AML-193 (cell line): ENCODE results near the gene NRXN3.

Source experiments
- DNase-seq, 2 experiments: peaks; one replicate each; lab custom pipeline; 2025; lab: John Stamatoyannopoulos, UW

NRXN3 gene

GRCh38 chr14:79467835-79468234, 1297.7 kb downstream of the NRXN3 start:
- DNase-seq, result no peak

- no peak for DNase-seq
Measured at GRCh38 chr14:79468486-79468885, 1298.3 kb downstream of the NRXN3 start.

DNA sequence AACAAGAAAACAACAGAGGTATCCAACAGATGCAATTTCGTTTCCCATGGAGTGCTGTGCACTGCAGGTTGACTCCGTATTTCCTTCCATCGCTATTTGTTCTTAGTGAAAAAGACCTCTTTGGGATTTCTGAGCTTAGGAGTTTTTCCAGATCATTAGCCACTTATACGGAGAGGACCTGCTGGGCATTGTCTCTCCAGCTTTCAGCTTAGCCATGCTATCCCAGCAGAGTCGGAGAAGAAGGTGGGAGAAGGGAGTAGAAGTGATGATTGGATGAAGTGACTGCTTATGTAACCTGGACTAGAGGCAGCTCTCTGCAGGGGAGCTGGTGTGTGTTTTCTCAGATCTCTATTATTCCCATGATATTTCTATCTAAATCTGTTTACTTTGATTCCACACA, 1303.5 kb downstream of the NRXN3 start:
- no peak for DNase-seq

- DNase-seq, result no peak
Measured at GRCh38 chr14:79475887-79476532, 1305.8 kb downstream of the NRXN3 start.

- no peak for DNase-seq
Measured at GRCh38 chr14:79476552-79476951, 1306.4 kb downstream of the NRXN3 start.

DNA sequence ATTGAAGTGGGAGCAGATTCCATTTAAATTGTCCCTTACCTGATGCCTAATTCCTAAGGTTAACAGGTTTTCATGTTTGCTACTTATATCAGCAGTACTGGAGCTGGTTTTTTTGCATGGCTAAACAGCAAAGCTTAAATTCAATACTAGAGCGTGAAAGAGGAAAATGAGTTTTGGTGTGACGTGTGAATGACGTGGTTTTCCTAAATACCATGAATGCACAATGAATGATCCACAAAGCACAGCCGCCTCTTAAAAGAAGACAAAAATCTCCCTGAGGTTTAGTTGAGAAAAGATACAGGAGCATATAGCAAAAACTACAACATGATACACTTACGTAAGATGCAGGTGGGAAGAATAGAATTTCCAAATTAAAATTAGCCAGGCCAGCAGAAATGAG, 1310.0 kb downstream of the NRXN3 start:
- DNase-seq, result no peak

DNA sequence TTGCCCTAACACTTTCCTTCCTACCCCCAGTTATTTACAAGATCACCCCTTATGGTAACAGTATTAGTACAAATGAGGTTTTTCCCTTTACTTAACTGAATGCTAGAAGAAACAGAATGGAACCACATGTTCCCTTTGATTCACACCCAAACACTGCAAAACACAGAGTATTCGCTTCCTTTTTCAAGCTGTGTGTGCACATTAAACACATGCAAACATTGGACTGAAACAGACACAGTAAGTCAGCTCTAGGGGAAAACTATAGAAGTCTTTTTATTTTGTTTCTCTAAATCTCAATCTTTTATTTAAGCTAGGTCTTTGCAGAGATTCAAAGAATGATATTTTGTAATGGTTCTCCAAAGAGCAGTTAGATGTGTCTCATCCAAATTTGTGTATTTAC, 1312.7 kb downstream of the NRXN3 start:
- no peak for DNase-seq

- DNase-seq, result no peak
Measured at GRCh38 chr14:79483477-79484388, 1313.6 kb downstream of the NRXN3 start.

DNA sequence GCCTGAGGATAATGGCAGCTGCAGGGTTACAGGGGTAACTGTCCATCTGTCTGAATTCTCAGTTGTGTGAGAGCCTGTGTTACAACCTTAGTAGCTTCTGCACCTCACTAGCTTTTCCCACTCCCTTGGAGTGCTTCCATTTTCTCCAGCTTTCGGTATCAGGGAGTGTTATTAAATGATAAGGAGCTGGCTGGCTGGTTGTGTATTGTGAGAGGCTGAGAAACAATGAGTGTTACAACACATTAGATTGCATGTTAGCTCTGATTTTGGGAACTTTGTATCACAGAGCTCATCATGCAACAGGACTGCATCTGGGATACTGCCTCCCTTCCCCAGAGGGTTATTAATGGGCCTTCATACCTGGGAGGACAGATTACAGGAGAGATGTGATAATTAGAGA, 1317.5 kb downstream of the NRXN3 start:
- DNase-seq, result no peak

- DNase-seq, result no peak
Measured at GRCh38 chr14:79491161-79491560, 1321.0 kb downstream of the NRXN3 start.

DNA sequence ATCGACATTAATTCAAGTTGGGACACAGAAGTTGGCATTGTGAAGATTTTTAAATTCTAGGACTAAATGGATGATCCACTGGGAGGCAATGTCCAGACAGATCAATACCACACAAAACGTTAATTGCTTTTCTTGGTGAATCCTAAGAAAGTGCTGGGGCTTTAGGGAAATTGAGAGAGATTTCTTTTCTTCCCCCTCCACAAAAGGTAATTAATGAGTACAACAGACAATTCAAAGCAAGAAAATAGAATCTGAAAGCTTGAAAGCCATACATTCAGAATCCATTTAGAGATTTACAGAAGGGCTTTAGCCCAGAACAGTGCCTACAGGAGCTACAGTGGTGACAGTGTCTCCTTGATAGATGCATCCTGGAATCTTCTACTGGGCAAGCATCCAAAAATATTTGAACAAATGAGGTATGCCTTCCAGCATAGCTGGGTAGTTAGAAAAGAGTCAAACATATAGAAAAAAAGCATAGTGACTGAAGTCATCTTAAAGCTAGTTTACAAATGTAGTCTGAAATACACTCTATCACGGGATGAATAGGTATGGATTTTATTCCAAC, 1323.0 kb downstream of the NRXN3 start:
- no peak for DNase-seq

DNA sequence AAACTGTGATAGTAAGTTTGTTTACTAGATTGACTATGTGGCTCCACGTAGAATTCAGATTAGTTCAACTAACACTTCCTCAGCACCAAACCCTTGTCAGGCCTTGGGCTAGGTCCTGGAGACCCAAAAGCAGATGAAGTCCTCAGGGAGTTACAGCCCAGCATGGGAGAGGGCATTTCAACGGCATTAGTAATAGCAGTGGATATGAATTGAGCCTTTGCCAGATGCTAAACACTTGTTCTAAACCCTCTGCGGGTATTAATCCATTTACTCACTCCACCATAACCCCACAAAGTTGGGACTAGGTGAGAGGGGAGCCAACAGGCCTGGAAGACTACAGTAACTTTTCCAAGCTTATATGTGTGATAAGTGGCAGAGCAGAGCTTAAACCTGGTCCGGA, 1326.5 kb downstream of the NRXN3 start:
- no peak for DNase-seq

DNA sequence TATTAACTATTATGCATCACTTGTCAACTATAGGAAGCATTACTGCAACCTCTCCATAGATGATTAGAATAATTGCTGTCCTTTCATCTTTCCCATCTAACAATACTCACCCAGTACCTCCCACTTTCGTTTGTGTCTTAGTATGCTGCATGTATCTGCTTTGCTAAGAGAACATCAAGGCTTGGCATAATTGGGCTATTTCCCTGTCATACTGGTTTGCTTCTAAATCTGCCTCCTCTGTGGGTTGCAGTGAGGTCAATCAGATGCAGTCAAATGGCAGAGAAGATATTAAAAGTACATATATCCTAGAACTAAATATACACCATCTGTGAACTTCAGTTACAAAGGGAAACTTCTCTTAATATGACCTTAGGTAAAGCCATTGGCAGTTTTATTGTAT, 1330.3 kb downstream of the NRXN3 start:
- DNase-seq, result no peak

DNA sequence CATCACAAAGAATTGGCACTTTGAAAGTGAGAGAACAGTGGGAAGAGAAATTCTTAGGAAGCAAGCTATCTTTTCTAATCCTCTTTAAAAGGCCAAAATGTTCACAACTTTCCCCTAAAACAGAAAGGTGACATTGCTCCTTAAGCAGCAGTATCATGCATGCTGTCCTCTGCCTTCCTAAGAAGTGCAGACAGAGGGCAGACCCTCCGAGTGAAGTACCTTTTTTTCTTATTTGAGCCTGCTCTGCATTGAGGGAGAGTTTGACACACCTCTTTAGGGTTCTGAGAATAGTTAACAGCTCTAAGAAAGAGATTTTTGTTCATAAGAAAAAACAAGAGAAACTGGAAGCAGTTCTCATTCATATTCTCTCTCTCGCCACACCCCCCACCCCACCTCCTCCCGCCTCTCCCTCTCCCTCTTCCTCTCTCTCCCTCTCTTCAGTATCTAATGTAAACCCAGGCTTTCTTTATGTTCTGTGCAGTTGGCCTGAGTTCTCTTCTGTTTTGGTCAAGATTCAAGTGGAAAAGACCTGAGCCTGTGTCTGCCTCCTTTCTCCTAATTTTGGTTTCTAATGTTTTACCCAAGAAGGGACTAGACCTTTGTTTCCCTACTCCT, 1332.1 kb downstream of the NRXN3 start:
- no peak for DNase-seq

GRCh38 chr14:79502751-79503148, 1332.6 kb downstream of the NRXN3 start:
- DNase-seq, result no peak

- no peak for DNase-seq
Measured at GRCh38 chr14:79510659-79511058, 1340.5 kb downstream of the NRXN3 start.

DNA sequence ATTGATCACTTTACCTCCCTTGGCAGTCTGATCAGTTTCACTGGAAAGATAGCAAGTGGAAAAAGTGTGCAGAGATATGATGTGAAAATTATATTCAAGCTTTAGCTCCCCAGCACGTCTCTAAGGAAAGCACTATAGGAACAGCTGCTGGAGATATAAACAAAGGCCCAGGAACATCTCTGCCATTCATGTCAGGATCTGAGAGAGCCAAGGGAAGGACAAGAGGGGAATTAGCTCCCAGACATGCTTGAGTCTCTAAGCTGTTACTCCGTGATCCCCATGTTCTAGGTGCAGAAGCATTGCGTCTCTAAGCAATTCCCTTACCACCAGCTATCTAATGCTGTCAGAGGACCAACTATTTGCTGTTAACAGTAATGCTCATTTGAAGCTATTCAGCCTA, 1341.0 kb downstream of the NRXN3 start:
- DNase-seq, result no peak

DNA sequence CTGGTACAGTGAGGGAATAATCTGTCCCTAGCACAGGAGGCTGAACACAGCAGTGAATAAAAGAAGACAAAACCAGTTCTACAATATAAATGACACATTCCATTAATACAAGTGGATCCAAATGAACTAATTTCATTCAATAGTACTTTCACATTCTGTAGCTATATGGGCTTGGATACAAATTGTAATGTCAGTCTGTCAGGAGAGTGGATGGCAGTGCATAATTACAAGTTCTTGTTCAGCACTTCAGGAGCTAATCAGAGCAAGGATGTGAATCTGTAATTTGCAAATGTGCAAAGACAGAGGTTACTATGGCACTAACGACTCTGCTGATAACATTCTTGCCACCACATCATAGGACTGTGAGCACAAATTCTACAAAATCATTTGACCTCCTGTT, 1343.3 kb downstream of the NRXN3 start:
- no peak for DNase-seq

DNA sequence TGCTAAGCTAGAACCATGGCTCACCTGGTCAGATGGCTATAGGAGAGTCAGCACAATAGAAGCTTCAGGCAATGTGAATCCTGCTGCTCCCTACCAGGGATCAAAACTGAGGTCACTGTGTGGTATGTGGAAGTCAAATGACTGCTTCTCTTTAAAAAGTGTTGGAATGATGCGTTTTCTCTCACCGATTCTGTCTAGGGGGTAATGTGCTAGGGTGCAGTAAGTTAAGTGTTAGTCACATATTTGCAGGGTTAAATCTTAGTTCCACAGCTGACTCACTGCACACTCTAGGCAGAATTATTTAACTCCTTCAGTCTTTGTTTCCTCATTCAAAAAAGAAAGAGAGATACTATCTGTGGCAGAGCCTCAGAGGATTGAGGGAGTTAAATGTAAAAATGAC, 1344.5 kb downstream of the NRXN3 start:
- no peak for DNase-seq

DNA sequence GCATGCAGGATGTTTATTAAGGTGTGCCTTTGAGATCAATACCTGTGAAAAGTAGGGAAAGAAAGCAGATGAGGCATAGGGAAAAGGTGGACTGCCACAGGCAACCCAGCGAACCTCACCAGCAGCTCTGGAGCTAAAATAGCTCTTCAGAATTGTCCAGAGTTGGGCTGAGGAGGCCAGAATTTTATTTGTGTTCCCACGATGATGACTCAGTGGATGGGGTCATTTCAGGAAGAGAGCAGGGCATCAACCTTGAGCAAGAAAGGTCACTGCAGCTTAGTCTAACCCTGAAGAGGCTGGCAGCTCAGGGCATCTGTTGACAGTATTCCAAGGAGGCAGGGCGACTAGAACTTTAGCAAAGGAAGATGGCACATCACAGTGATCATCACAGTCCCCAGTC, 1345.0 kb downstream of the NRXN3 start:
- no peak for DNase-seq

DNA sequence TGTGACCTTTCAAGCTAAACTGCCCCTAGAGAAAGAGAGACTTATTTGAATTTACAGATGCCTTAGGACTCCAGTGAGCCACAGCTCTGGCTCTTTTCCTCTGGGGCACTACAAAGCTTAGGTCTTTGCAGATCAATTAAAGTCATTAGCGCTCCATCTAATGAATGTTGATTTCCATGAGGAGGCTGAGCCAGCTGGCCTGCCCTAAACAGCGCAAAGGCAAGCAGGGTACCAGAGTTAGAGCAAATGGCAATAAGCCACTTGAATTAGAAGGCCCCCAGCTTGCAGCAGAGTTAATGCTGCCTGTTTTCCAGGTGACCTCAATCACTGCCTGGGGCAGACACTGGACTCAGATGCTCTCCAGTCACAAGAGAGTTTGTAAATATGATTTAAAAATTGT, 1345.8 kb downstream of the NRXN3 start:
- no peak for DNase-seq

- DNase-seq, result no peak
Measured at GRCh38 chr14:79525416-79525815, 1355.2 kb downstream of the NRXN3 start.
